ENCODE results near the gene PTPRQ. TPM values are rescaled to one million over a fixed set of nuclear protein-coding genes. Genes with fewer than 3 reads are reported as not detected.

PTPRQ gene
- total RNA-seq, 3 donors from 2014 or later, result 0.66 to 8.0 (median 4.0) TPM

DNA sequence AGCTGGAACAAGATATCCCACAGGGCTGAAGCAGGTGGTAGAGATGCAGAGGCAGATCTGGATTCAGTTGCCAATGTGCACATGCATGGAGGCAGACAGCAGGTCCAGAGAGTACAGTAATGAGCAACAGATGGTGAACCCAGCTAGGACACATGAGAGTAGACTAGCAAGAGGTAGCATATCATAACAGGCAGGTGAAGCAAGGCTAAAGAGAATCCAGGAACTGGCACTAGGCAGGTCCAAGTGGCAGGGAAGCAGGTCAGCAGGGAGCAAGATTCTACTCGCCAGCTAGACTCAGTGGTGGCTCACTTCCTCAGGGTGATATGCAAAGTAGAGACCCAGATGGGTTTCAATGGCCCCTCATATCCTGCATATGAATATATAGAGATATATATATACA is 248.1 kb downstream of the PTPRQ start:
- Histone ChIP-seq H3K27ac (no peak overlapping the region), H3K36me3 (no peaks in the 10 kb centered on the region), H3K9me3 (no peaks in the 10 kb centered on the region), H3K27me3 (no peaks in the 10 kb centered on the region), H3K4me1 (no peaks in the 10 kb centered on the region), H3K4me3 (no peak overlapping the region)
- DNase-seq (ENCODE audit: low spot score in 2 of 2), result no peak
- intact Hi-C loops (cut with DNase I; ENCODE audit: low total_unique reads), result no loop called here
- no peak for TF ChIP-seq POLR2A (IDR thresholded peaks at IDR 0.05)
- no peak for TF ChIP-seq POLR2AphosphoS5 (IDR thresholded peaks at IDR 0.05)
- TF ChIP-seq, protein P1, sequence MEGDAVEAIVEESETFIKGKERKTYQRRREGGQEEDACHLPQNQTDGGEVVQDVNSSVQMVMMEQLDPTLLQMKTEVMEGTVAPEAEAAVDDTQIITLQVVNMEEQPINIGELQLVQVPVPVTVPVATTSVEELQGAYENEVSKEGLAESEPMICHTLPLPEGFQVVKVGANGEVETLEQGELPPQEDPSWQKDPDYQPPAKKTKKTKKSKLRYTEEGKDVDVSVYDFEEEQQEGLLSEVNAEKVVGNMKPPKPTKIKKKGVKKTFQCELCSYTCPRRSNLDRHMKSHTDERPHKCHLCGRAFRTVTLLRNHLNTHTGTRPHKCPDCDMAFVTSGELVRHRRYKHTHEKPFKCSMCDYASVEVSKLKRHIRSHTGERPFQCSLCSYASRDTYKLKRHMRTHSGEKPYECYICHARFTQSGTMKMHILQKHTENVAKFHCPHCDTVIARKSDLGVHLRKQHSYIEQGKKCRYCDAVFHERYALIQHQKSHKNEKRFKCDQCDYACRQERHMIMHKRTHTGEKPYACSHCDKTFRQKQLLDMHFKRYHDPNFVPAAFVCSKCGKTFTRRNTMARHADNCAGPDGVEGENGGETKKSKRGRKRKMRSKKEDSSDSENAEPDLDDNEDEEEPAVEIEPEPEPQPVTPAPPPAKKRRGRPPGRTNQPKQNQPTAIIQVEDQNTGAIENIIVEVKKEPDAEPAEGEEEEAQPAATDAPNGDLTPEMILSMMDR (IDR thresholded peaks at IDR 0.05), result no peak

DNA sequence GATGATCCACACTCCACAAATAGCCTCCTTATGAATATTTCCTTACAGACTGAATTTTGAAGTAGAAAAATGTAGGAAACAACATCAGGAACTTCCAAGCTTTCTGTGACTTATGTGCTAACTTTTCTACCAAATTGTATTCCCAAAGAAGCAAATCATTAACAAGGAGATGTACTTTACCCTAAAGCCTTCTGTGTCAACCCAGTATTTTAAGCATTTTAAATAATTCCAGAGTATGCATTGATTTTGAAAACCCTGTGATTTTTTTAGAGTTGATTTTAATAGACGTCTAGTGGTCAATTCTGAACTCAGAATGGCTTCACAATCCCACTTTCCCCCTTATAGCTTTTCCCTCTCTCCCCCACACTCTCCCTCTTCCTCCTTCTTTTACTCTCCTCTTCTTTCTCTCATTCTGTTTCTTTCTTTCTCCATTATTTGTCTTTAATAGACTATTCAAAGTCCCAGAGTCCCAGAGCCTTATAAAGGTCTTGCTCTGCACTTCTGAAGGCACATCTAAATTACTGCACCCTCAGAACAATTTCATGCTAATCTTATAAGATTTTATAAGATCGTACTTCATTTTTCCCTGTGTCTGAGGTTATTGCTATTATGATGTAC is 253.3 kb downstream of the PTPRQ start:
- no peak for DNase-seq (ENCODE audit: low spot score in 2 of 2)
- no peaks in the 10 kb centered on the region for H3K27me3 ChIP-seq
- intact Hi-C loops (cut with DNase I; ENCODE audit: low total_unique reads), result no loop called here
- H3K4me1 ChIP-seq, result no peaks in the 10 kb centered on the region
- no peak overlapping the region for H3K4me3 ChIP-seq
- H3K9me3 ChIP-seq, result no peaks in the 10 kb centered on the region
- H3K36me3 ChIP-seq, result no peaks in the 10 kb centered on the region
- no peak for TF ChIP-seq POLR2A (IDR thresholded peaks at IDR 0.05)
- TF ChIP-seq POLR2AphosphoS5 (IDR thresholded peaks at IDR 0.05), result no peak
- TF ChIP-seq, protein P1 (IDR thresholded peaks at IDR 0.05), result no peak
- H3K27ac ChIP-seq, result no peak overlapping the region

DNA sequence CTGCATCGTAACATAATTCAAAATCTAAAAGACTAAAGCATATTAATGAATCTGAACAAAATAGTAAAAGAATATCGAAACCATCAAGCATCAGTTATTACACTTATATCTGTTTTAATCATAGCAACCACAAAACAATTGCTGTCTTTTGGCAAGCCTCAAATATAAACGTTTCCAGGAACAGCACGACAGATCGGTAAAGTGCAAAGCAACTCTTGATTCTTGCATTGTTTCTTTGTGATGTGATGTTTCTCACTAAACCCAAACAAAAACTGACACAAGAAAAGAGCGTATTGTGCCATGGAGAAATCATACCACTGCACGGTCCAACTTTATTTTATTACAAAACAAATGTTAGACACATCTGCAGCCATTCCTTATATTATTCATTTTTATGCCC is 254.2 kb downstream of the PTPRQ start:
- Histone ChIP-seq H3K27ac (no peak overlapping the region), H3K27me3 (no peaks in the 10 kb centered on the region), H3K36me3 (no peaks in the 10 kb centered on the region), H3K9me3 (no peaks in the 10 kb centered on the region), H3K4me1 (no peaks in the 10 kb centered on the region), H3K4me3 (no peak overlapping the region)
- intact Hi-C loops (cut with DNase I; ENCODE audit: low total_unique reads), result no loop called here
- DNase-seq (ENCODE audit: low spot score in 2 of 2), result no peak
- TF ChIP-seq, protein P1 (IDR thresholded peaks at IDR 0.05), result no peak
- no peak for TF ChIP-seq POLR2AphosphoS5 (IDR thresholded peaks at IDR 0.05)
- no peak for TF ChIP-seq POLR2A (IDR thresholded peaks at IDR 0.05)

DNA sequence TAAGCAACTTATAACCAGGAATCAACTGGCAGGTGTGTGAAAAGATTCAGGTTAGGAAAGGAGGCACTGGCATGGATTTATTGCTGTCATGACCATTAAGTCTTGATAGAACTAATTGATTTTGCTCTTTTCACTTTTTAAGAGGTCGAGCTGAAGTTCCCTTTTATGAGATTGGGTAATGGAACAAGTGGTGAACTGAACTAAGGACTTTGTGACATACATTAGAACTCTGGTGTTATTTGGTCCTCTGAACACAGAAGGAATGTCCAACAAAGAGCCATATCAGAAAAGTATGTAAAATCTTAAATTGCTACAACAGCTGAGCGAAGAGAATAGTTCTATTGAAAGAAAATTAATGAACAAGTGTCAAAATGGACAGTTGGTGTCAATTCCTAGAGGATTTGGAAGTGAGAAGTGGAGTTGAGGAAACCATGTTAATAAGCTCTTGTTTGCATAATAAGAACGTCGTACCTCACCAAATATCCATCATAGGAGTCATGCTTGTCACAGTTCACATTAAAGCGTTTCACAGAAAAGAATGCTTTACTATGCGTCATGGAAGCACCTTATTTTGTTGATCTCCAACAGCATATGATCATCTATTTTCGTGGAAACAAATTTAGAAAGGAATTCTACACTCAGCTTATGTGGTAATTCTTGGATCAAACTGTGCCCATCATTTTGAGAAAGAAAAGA is 255.0 kb downstream of the PTPRQ start:
- H3K27ac ChIP-seq, result no peak overlapping the region
- intact Hi-C loops (cut with DNase I; ENCODE audit: low total_unique reads), result no loop called here

DNA sequence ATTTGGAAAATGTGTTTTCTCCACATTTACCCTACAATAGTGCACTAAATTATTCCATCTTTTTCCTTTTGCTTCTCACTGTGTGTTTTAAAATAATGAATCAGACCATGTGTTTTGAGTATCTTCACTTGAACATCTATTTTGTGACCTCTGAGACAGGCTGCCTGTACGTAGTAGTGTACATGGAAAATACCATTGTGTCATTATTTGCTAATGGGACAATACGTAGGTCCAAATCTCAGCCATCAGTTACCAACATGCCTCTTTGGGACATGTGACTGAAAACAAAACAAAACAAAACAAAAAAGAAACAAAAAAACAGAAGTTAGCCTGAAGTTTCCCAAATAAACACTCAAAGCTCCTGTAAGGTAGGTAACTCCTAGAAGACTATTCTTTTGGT is 256.3 kb downstream of the PTPRQ start:
- intact Hi-C loops (cut with DNase I; ENCODE audit: low total_unique reads), result no loop called here

More for the DNA sequence above, 255.0 kb downstream of the PTPRQ start:
- TF ChIP-seq POLR2A (IDR thresholded peaks at IDR 0.05) (no peak), POLR2AphosphoS5 (IDR thresholded peaks at IDR 0.05) (no peak)
- TF ChIP-seq, protein P1 (IDR thresholded peaks at IDR 0.05), result no peak
- Histone ChIP-seq H3K27me3 (no peaks in the 10 kb centered on the region), H3K36me3 (no peaks in the 10 kb centered on the region), H3K4me3 (no peak overlapping the region), H3K4me1 (no peaks in the 10 kb centered on the region), H3K9me3 (no peaks in the 10 kb centered on the region)
- DNase-seq (ENCODE audit: low spot score in 2 of 2), result no peak

More for the DNA sequence above, 256.3 kb downstream of the PTPRQ start:
- H3K27me3 ChIP-seq, result no peaks in the 10 kb centered on the region
- TF ChIP-seq, protein P1 (IDR thresholded peaks at IDR 0.05), result no peak
- TF ChIP-seq POLR2A (IDR thresholded peaks at IDR 0.05), result no peak
- no peak for TF ChIP-seq POLR2AphosphoS5 (IDR thresholded peaks at IDR 0.05)
- no peaks in the 10 kb centered on the region for H3K4me1 ChIP-seq
- H3K9me3 ChIP-seq, result no peaks in the 10 kb centered on the region
- H3K36me3 ChIP-seq, result no peaks in the 10 kb centered on the region
- no peak overlapping the region for H3K4me3 ChIP-seq
- no peak for DNase-seq (ENCODE audit: low spot score in 2 of 2)
- H3K27ac ChIP-seq, result no peak overlapping the region
